Neural progenitor cell (in vitro differentiated cells): ENCODE results near the gene TMEM208. TPM values are rescaled to one million over a fixed set of nuclear protein-coding genes. Genes with fewer than 3 reads are reported as not detected.

Source experiments
- DNase-seq: peaks from one replicate; pipeline ENCODE4 v3.0.0-alpha.2; 2016; ENCODE audit warnings: low spot score
- H2AFZ ChIP-seq: fragments of 200-600 bp; sonication (generic); replicated peaks from 2 replicates; pipeline ENCODE4 v1.6.1; 2016; ENCODE audit warnings: antibody characterized with exemption
- H3F3A ChIP-seq: fragments of 200-600 bp; sonication (generic); 2 replicates; pipeline ENCODE4 v1.6.1; 2016; ENCODE audit warnings: antibody characterized with exemption, low read depth
- H3K27ac ChIP-seq: fragments of 200-600 bp; sonication (generic); 2 replicates; pipeline ENCODE4 v1.5.1; 2016; ENCODE audit warnings: mild to moderate bottlenecking
- H3K27me3 ChIP-seq: fragments of 200-600 bp; sonication (generic); 2 replicates; pipeline ENCODE4 v1.6.1; 2016; ENCODE audit warnings: mild to moderate bottlenecking, moderate library complexity
- H3K36me3 ChIP-seq: fragments of 200-600 bp; sonication (generic); 2 replicates; pipeline ENCODE4 v1.5.1; 2016
- H3K4me1 ChIP-seq: fragments of 200-600 bp; sonication (generic); 2 replicates; pipeline ENCODE4 v1.6.1; 2016; ENCODE audit warnings: mixed run types
- H3K4me2 ChIP-seq: fragments of 200-600 bp; sonication (generic); 2 replicates; pipeline ENCODE4 v1.6.1; 2016
- H3K4me3 ChIP-seq: fragments of 200-600 bp; sonication (generic); 2 replicates; pipeline ENCODE4 v1.5.1; 2016
- H3K79me2 ChIP-seq: fragments of 200-600 bp; sonication (generic); 2 replicates; pipeline ENCODE4 v1.6.1; 2016; ENCODE audit warnings: low read depth
- H3K9ac ChIP-seq: fragments of 200-600 bp; sonication (generic); 2 replicates; pipeline ENCODE4 v1.6.1; 2016
- H3K9me3 ChIP-seq: fragments of 200-600 bp; sonication (generic); 2 replicates; pipeline ENCODE4 v1.5.1; 2016; ENCODE audit warnings: low read depth
- H4K20me1 ChIP-seq: fragments of 200-600 bp; sonication (generic); 2 replicates; pipeline ENCODE4 v1.6.1; 2016; ENCODE audit warnings: low read depth
- H3K27ac Mint-ChIP-seq: 3 replicates; pipeline ENCODE4 v1.8.0; 2021; ENCODE audit warnings: mixed read lengths
- H3K27me3 Mint-ChIP-seq: 2 replicates; pipeline ENCODE4 v1.8.0; 2022; ENCODE audit warnings: low read depth, mild to moderate bottlenecking, inconsistent platforms, moderate library complexity, mixed read lengths; ENCODE audit not compliant: insufficient read depth
- H3K36me3 Mint-ChIP-seq: 3 replicates; pipeline ENCODE4 v1.8.0; 2021; ENCODE audit warnings: mixed read lengths
- H3K4me1 Mint-ChIP-seq: 3 replicates; pipeline ENCODE4 v1.8.0; 2021; ENCODE audit warnings: mixed read lengths
- H3K4me3 Mint-ChIP-seq: 3 replicates; pipeline ENCODE4 v1.8.0; 2021; ENCODE audit warnings: mild to moderate bottlenecking, moderate library complexity, mixed read lengths
- H3K9me3 Mint-ChIP-seq: 3 replicates; pipeline ENCODE4 v1.8.0; 2020; ENCODE audit warnings: mixed read lengths
- CTCF ChIP-seq: fragments of 200-600 bp; sonication (generic); IDR thresholded peaks from 2 replicates; pipeline ENCODE4 v1.5.1; 2017; ENCODE audit warnings: antibody characterized with exemption, mild to moderate bottlenecking
- EZH2 ChIP-seq: fragments of 200-600 bp; sonication (generic); IDR thresholded peaks from 2 replicates; pipeline ENCODE4 v1.6.1; 2017; ENCODE audit warnings: antibody characterized with exemption, mild to moderate bottlenecking, moderate library complexity
- EZH2phosphoT487 ChIP-seq: fragments of 200-600 bp; sonication (generic); IDR thresholded peaks from 2 replicates; pipeline ENCODE4 v1.6.1; 2017; ENCODE audit warnings: antibody characterized with exemption
- total RNA-seq: library from RNA; depleted of rRNA; stranded (reverse); fragments of >200 nt; gene quantifications from 2 replicates; pipeline ENCODE4 v1.2.3, GENCODE V29; 2015; ENCODE audit warnings: low replicate concordance

TMEM208 gene
- total RNA-seq, 1 donor from 2014 or later: 39.4 TPM

GRCh38 chr16:67264866-67265265, 37.9 kb downstream of the TMEM208 start:
- no peak overlapping the region for H2AFZ ChIP-seq
- H3K79me2 ChIP-seq: no peaks in the 10 kb centered on the region
- H4K20me1 ChIP-seq: no peaks in the 10 kb centered on the region
- H3K4me3 ChIP-seq: no peak overlapping the region
- Mint-ChIP-seq H3K4me1 (peaks cover 5% of the 10 kb centered on the region), H3K4me3 (no peak overlapping the region), H3K36me3 (no peaks in the 10 kb centered on the region), H3K27me3 (peaks cover 5% of the 10 kb centered on the region), H3K9me3 (peaks cover 2% of the 10 kb centered on the region), H3K27ac (no peak overlapping the region)
- H3K27me3 ChIP-seq: no peaks in the 10 kb centered on the region
- no peak overlapping the region for H3K9ac ChIP-seq
- H3K9me3 ChIP-seq: no peaks in the 10 kb centered on the region
- no peak overlapping the region for H3K4me2 ChIP-seq
- no peak overlapping the region for H3K27ac ChIP-seq
- TF ChIP-seq CTCF (no peak), EZH2 (no peak), EZH2phosphoT487 (no peak)
- H3K36me3 ChIP-seq: no peaks in the 10 kb centered on the region
- no peak for DNase-seq
- H3K4me1 ChIP-seq: no peaks in the 10 kb centered on the region
- no peaks in the 10 kb centered on the region for H3F3A ChIP-seq

- H3K79me2 ChIP-seq: no peaks in the 10 kb centered on the region
- no peak overlapping the region for H3K27ac Mint-ChIP-seq
- H3K9me3 Mint-ChIP-seq: peaks cover 2% of the 10 kb centered on the region
- H3K4me3 Mint-ChIP-seq: no peak overlapping the region
- H3K9me3 ChIP-seq: no peaks in the 10 kb centered on the region
- H3K36me3 Mint-ChIP-seq: no peaks in the 10 kb centered on the region
- peaks cover 5% of the 10 kb centered on the region for H3K27me3 Mint-ChIP-seq
- H2AFZ ChIP-seq: no peak overlapping the region
- no peak for TF ChIP-seq CTCF
- no peak for TF ChIP-seq EZH2phosphoT487
- H3K4me1 ChIP-seq: no peaks in the 10 kb centered on the region
- H3K36me3 ChIP-seq: no peaks in the 10 kb centered on the region
- H3K27ac ChIP-seq: no peak overlapping the region
- no peaks in the 10 kb centered on the region for H3K27me3 ChIP-seq
- no peak overlapping the region for H3K9ac ChIP-seq
- no peak overlapping the region for H3K4me2 ChIP-seq
- no peaks in the 10 kb centered on the region for H4K20me1 ChIP-seq
- H3K4me3 ChIP-seq: no peak overlapping the region
- no peak for DNase-seq
- H3K4me1 Mint-ChIP-seq: peaks cover under 1% of the 10 kb centered on the region
- no peaks in the 10 kb centered on the region for H3F3A ChIP-seq
These were observed 38.9 kb downstream of the TMEM208 start for GRCh38 chr16:67265834-67266233.

GRCh38 chr16:67268136-67268579, 41.2 kb downstream of the TMEM208 start:
- H3K4me1 Mint-ChIP-seq: no peaks in the 10 kb centered on the region
- H3K4me2 ChIP-seq: no peak overlapping the region
- no peaks in the 10 kb centered on the region for H3K9me3 ChIP-seq

More at GRCh38 chr16:67268136-67268579, 41.2 kb downstream of the TMEM208 start:
- H3K9ac ChIP-seq: no peak overlapping the region
- no peaks in the 10 kb centered on the region for H3K4me1 ChIP-seq
- DNase-seq: no peak
- H3K36me3 Mint-ChIP-seq: no peaks in the 10 kb centered on the region
- no peak overlapping the region for H2AFZ ChIP-seq
- H3K27me3 ChIP-seq: no peaks in the 10 kb centered on the region
- peaks cover 2% of the 10 kb centered on the region for H3K9me3 Mint-ChIP-seq
- H3K27ac Mint-ChIP-seq: no peak overlapping the region
- H3K4me3 Mint-ChIP-seq: no peak overlapping the region
- H3K36me3 ChIP-seq: no peaks in the 10 kb centered on the region
- H3K27me3 Mint-ChIP-seq: peaks cover 7% of the 10 kb centered on the region
- H4K20me1 ChIP-seq: no peaks in the 10 kb centered on the region
- no peaks in the 10 kb centered on the region for H3K79me2 ChIP-seq
- no peak overlapping the region for H3K4me3 ChIP-seq
- TF ChIP-seq EZH2phosphoT487: no peak
- no peak for TF ChIP-seq EZH2
- no peak for TF ChIP-seq CTCF
- no peak overlapping the region for H3K27ac ChIP-seq
- no peaks in the 10 kb centered on the region for H3F3A ChIP-seq
